H1 (cell line): ENCODE data around the gene POP7. TPM values are rescaled to one million over a fixed set of nuclear protein-coding genes. Genes with fewer than 3 reads are reported as not detected.
"Not testable (repeated sequence)": the region's sequence is repeated elsewhere in the genome, so short reads cannot be mapped to it uniquely, and the experiment has no call there.

Experiments used
- CTCF ChIA-PET: fragments of 300-600 bp; sonication (Branson Sonifier 250); formaldehyde crosslinking; loops from one replicate; lab custom pipeline; 2021; ENCODE audit not compliant: partially characterized antibody; lab: Charles Lee
- POLR2A ChIA-PET: fragments of 300-600 bp; sonication (Branson Sonifier 250); formaldehyde crosslinking; loops from one replicate; lab custom pipeline; 2021; ENCODE audit warnings: inconsistent platforms; ENCODE audit not compliant: partially characterized antibody; lab: Charles Lee
- DNase-seq, 2 experiments: peaks; one replicate each; pipeline versions ENCODE4 v3.0.0 to v3.0.0-alpha.2; 2010 to 2022; ENCODE audit warnings: low spot score in 2 of 2, low read depth in 1 of 2, mixed read lengths in 1 of 2
- FAIRE-seq: peaks from 2 replicates; lab custom pipeline; 2011; peaks lifted over from hg19 to GRCh38; lab: Jason Lieb, UNC
- H2AFZ ChIP-seq: 2 replicates; pipeline ENCODE4 v1.8.1; 2012; ENCODE audit warnings: low read length, inconsistent platforms
- H2AK5ac ChIP-seq: 2 replicates; pipeline ENCODE4 v1.6.1; 2013; ENCODE audit warnings: low read depth, low read length
- H2BK120ac ChIP-seq: replicated peaks from 2 replicates; pipeline ENCODE3; 2013; ENCODE audit warnings: low read depth, low read length, inconsistent platforms
- H2BK12ac ChIP-seq: 2 replicates; pipeline ENCODE4 v1.6.1; 2013; ENCODE audit warnings: low read depth, low read length
- H2BK15ac ChIP-seq: 2 replicates; pipeline ENCODE4 v1.6.1; 2013; ENCODE audit warnings: low read length
- H2BK20ac ChIP-seq: 2 replicates; pipeline ENCODE4 v1.6.1; 2013; ENCODE audit warnings: low read length
- H2BK5ac ChIP-seq: 2 replicates; pipeline ENCODE4 v1.6.1; 2013; ENCODE audit warnings: low read depth, low read length
- H3K14ac ChIP-seq: 2 replicates; pipeline ENCODE4 v1.6.1; 2013; ENCODE audit warnings: inconsistent platforms; ENCODE audit not compliant: insufficient read length
- H3K18ac ChIP-seq: 2 replicates; pipeline ENCODE4 v1.6.1; 2013; ENCODE audit warnings: low read length; ENCODE audit errors: extremely low read depth
- H3K23ac ChIP-seq: 2 replicates; pipeline ENCODE4 v1.6.1; 2013; ENCODE audit warnings: inconsistent platforms; ENCODE audit not compliant: insufficient read length
- H3K23me2 ChIP-seq: 2 replicates; pipeline ENCODE4 v1.6.1; 2013; ENCODE audit warnings: low read depth, low read length
- H3K27ac ChIP-seq: 2 replicates; pipeline ENCODE4 v1.6.1; 2011; ENCODE audit warnings: low read depth, low read length, inconsistent platforms
- H3K27me3 ChIP-seq, 4 experiments: replicated peaks in 1 of 4; 1 replicate in 1 of 4; 2 replicates in 3 of 4; pipeline versions ENCODE4 v1.6.1 to v1.8.1; 2011 to 2013; ENCODE audit warnings: low read length in 3 of 4, mild to moderate bottlenecking in 3 of 4, inconsistent platforms in 2 of 4, mixed read lengths in 2 of 4, moderate library complexity in 1 of 4; ENCODE audit not compliant: control insufficient read depth in 3 of 4, insufficient read depth in 3 of 4; ENCODE audit errors: extremely low read depth in 1 of 4
- H3K36me3 ChIP-seq, 4 experiments: 2 replicates each; pipeline versions ENCODE4 v1.6.1 to v1.8.1; 2011 to 2013; ENCODE audit warnings: mild to moderate bottlenecking in 4 of 4, low read length in 3 of 4, moderate library complexity in 2 of 4, control low read depth in 1 of 4, inconsistent platforms in 1 of 4; ENCODE audit not compliant: insufficient read depth in 4 of 4, control insufficient read depth in 2 of 4
- H3K4ac ChIP-seq: replicated peaks from 2 replicates; pipeline ENCODE3; 2013; ENCODE audit warnings: low read length, low read depth, mixed read lengths, inconsistent platforms; ENCODE audit not compliant: insufficient read length
- H3K4me1 ChIP-seq, 4 experiments: replicated peaks in 1 of 4; 1 replicate in 1 of 4; 2 replicates in 3 of 4; pipeline versions ENCODE4 v1.6.1 to v1.8.1; 2011 to 2013; ENCODE audit warnings: low read length in 3 of 4, inconsistent platforms in 2 of 4, mixed read lengths in 1 of 4; ENCODE audit not compliant: insufficient read depth in 4 of 4, control insufficient read depth in 3 of 4
- H3K4me2 ChIP-seq, 2 experiments: 2 replicates each; pipeline versions ENCODE4 v1.6.1 to v1.8.1; 2011 to 2013; ENCODE audit warnings: low read depth in 2 of 2, low read length in 2 of 2, control low read depth in 1 of 2, inconsistent platforms in 1 of 2, mild to moderate bottlenecking in 1 of 2; ENCODE audit not compliant: insufficient read depth in 1 of 2
- H3K4me3 ChIP-seq, 4 experiments: fragments of 200-600, 300-600 bp in 1 of 4; sonication (generic), shearing (Covaris generic), sonication (Bioruptor Twin) in 1 of 4; 2 replicates each; pipeline versions ENCODE4 v1.5.1 to v1.8.1; 2011 to 2016; ENCODE audit warnings: low read length in 4 of 4, low read depth in 3 of 4, control low read depth in 2 of 4, inconsistent platforms in 2 of 4, mild to moderate bottlenecking in 2 of 4, mixed read lengths in 1 of 4, moderate library complexity in 1 of 4; ENCODE audit not compliant: insufficient read depth in 2 of 4; ENCODE audit errors: extremely low read depth in 1 of 4
- H3K56ac ChIP-seq: replicated peaks from 2 replicates; pipeline ENCODE3; 2013; ENCODE audit warnings: low read depth, mild to moderate bottlenecking, mixed read lengths, low read length, inconsistent platforms; ENCODE audit not compliant: insufficient read length
- H3K79me1 ChIP-seq: 2 replicates; pipeline ENCODE4 v1.6.1; 2013; ENCODE audit warnings: low read depth, low read length, control low read depth
- H3K79me2 ChIP-seq, 2 experiments: 2 replicates each; pipeline versions ENCODE4 v1.6.1 to v1.8.1; 2012 to 2013; ENCODE audit warnings: low read length in 2 of 2, mild to moderate bottlenecking in 2 of 2, inconsistent platforms in 1 of 2; ENCODE audit not compliant: insufficient read depth in 2 of 2, control insufficient read depth in 1 of 2
- H3K9ac ChIP-seq, 4 experiments: replicated peaks in 1 of 4; 1 replicate in 1 of 4; 2 replicates in 3 of 4; pipeline versions ENCODE4 v1.6.1 to v1.8.1; 2011 to 2013; ENCODE audit warnings: low read depth in 3 of 4, low read length in 3 of 4, control low read depth in 2 of 4, mild to moderate bottlenecking in 2 of 4, moderate library complexity in 2 of 4, inconsistent platforms in 1 of 4; ENCODE audit errors: extremely low read depth in 1 of 4
- H3K9me3 ChIP-seq, 2 experiments: 2 replicates each; pipeline versions ENCODE4 v1.6.1 to v1.8.1; 2012 to 2013; ENCODE audit warnings: mild to moderate bottlenecking in 2 of 2, moderate library complexity in 2 of 2, control low read depth in 1 of 2, inconsistent platforms in 1 of 2, low read depth in 1 of 2, low read length in 1 of 2, mixed read lengths in 1 of 2; ENCODE audit not compliant: insufficient read depth in 2 of 2
- H4K20me1 ChIP-seq, 2 experiments: replicated peaks in 1 of 2; 2 replicates each; pipeline versions ENCODE3 to v1.8.1; 2011 to 2013; ENCODE audit warnings: inconsistent platforms in 2 of 2, low read length in 2 of 2, mild to moderate bottlenecking in 1 of 2; ENCODE audit not compliant: insufficient read depth in 2 of 2, control insufficient read depth in 1 of 2
- H4K5ac ChIP-seq: 2 replicates; pipeline ENCODE4 v1.6.1; 2013; ENCODE audit warnings: low read length, low read depth, mixed read lengths, inconsistent platforms; ENCODE audit not compliant: insufficient read length
- H4K8ac ChIP-seq: 2 replicates; pipeline ENCODE4 v1.8.0; 2013; ENCODE audit warnings: mild to moderate bottlenecking, moderate library complexity, low read length, inconsistent platforms; ENCODE audit not compliant: insufficient read depth; ENCODE audit errors: extremely low read depth
- H4K91ac ChIP-seq: replicated peaks from 2 replicates; pipeline ENCODE3; 2013; ENCODE audit warnings: low read length, mixed read lengths, inconsistent platforms; ENCODE audit not compliant: insufficient read length
- WGBS, 2 experiments: shearing (Covaris generic) in 1 of 2; methylation state at CpG; one replicate each; pipeline versions ENCODE4 v1.1.6 to v1.1.7; 2013 to 2015; ENCODE audit warnings: low lambda C conversion rate in 2 of 2, mixed read lengths in 2 of 2, inconsistent platforms in 1 of 2, low coverage in 1 of 2, missing lambda C conversion rate in 1 of 2; ENCODE audit not compliant: insufficient replicate concordance in 2 of 2, insufficient coverage in 1 of 2, insufficient read length in 1 of 2; ENCODE audit errors: extremely low coverage in 1 of 2, missing lambda C conversion rate in 1 of 2; 5-methylcytosine and 5-hydroxymethylcytosine counted together
- polyA plus RNA-seq, 7 experiments: library from polyadenylated mRNA; depleted of rRNA in 3 of 7; stranded (reverse) in 5 of 7; unstranded in 2 of 7; fragments of >200 nt in 5 of 7; fragments of 200-250 nt in 2 of 7; gene quantifications; 1 replicate in 5 of 7; 2 replicates in 1 of 7; 4 replicates in 1 of 7; pipeline versions ENCODE4 v1.2.1 to v1.2.3, GENCODE V29; 2011 to 2013; ENCODE audit warnings: missing spikeins in 2 of 7, mixed read lengths in 2 of 7
- total RNA-seq: library from RNA; stranded (reverse); fragmentation: NEBNext Ultra II Directional; extraction: Animal tissue kit (Norgen Biotek cat#: 25700); gene quantifications from 2 replicates; pipeline ENCODE4 v1.2.1, GENCODE V29; 2021

Gene POP7
- total and polyA plus RNA-seq, 2 of the 8 experiments (the other 6 are each of a cell fraction or from before 2014, with no cell fraction given) = 92.5 to 135 TPM

- ChIA-PET CTCF (interaction anchor here (1.1 to 16.9 kb wide), 5 partner anchors 11 to 116 kb away, joined by 3 to 254 read pairs (median 3); partner anchors contain the start of genes EPO and GIGYF1), POLR2A (interaction anchor here (0.6 to 1.2 kb wide), 2 partner anchors 12 to 67 kb away, joined by 4 to 5 read pairs; no protein-coding TSS in a partner anchor)
- not testable (repeated sequence) for H3K18ac ChIP-seq, DNase-seq, H4K91ac ChIP-seq, H2BK15ac ChIP-seq, H3K14ac ChIP-seq, H3K23ac ChIP-seq, H3K27me3 ChIP-seq, H2BK120ac ChIP-seq, H3K23me2 ChIP-seq, H2AFZ ChIP-seq, H3K4me3 ChIP-seq, H4K5ac ChIP-seq, H3K4me1 ChIP-seq, H3K27ac ChIP-seq, H2BK5ac ChIP-seq, H2BK20ac ChIP-seq, H3K4me2 ChIP-seq, H4K20me1 ChIP-seq, H2AK5ac ChIP-seq, H4K8ac ChIP-seq, H2BK12ac ChIP-seq, H3K36me3 ChIP-seq, H3K79me2 ChIP-seq, H3K79me1 ChIP-seq, H3K9ac ChIP-seq, H3K56ac ChIP-seq, H3K9me3 ChIP-seq, H3K4ac ChIP-seq, FAIRE-seq
- WGBS, 2 experiments = 61% methylated on average over 2 of the region's 3 CpGs; no CpG with 5 or more reads in 1 of the 2 experiments
Observed at GRCh38 chr7:100701089-100701488, 4.8 kb upstream of the POP7 start.
